ACC112 (cell line): Measurements from ENCODE around the gene RPTN.

Source experiments
- H2AFZ ChIP-seq: fragments of 200-600 bp; sonication (generic); one replicate; pipeline ENCODE4 v1.6.0; 2017; ENCODE audit warnings: antibody characterized with exemption, low read length; ENCODE audit not compliant: unreplicated experiment
- H3K27ac ChIP-seq: fragments of 200-600 bp; sonication (generic); 2 replicates; pipeline ENCODE4 v1.5.1; 2014; ENCODE audit warnings: low read depth, mild to moderate bottlenecking, antibody characterized with exemption, low read length, moderate library complexity
- H3K27me3 ChIP-seq: fragments of 200-600 bp; sonication (generic); 2 replicates; pipeline ENCODE4 v1.6.1; 2014; ENCODE audit warnings: mild to moderate bottlenecking, antibody characterized with exemption, low read length, moderate library complexity, mixed read lengths; ENCODE audit not compliant: insufficient read depth
- H3K36me3 ChIP-seq: fragments of 200-600 bp; sonication (generic); 2 replicates; pipeline ENCODE4 v1.6.1; 2016; ENCODE audit warnings: mild to moderate bottlenecking, antibody characterized with exemption, low read length, moderate library complexity, mixed read lengths; ENCODE audit not compliant: insufficient read depth
- H3K4me1 ChIP-seq: fragments of 200-600 bp; sonication (generic); one replicate; pipeline ENCODE4 v1.6.1; 2016; ENCODE audit warnings: low read length, mixed read lengths; ENCODE audit not compliant: insufficient read depth, unreplicated experiment, control insufficient read depth
- H3K4me3 ChIP-seq: fragments of 200-600 bp; sonication (generic); 2 replicates; pipeline ENCODE4 v1.5.1; 2014; ENCODE audit warnings: mild to moderate bottlenecking, low read depth, low read length
- H3K79me2 ChIP-seq: fragments of 200-600 bp; sonication (generic); one replicate; pipeline ENCODE4 v1.6.0; 2016; ENCODE audit warnings: low read length; ENCODE audit not compliant: control insufficient read depth, unreplicated experiment, insufficient read depth

Gene RPTN

DNA sequence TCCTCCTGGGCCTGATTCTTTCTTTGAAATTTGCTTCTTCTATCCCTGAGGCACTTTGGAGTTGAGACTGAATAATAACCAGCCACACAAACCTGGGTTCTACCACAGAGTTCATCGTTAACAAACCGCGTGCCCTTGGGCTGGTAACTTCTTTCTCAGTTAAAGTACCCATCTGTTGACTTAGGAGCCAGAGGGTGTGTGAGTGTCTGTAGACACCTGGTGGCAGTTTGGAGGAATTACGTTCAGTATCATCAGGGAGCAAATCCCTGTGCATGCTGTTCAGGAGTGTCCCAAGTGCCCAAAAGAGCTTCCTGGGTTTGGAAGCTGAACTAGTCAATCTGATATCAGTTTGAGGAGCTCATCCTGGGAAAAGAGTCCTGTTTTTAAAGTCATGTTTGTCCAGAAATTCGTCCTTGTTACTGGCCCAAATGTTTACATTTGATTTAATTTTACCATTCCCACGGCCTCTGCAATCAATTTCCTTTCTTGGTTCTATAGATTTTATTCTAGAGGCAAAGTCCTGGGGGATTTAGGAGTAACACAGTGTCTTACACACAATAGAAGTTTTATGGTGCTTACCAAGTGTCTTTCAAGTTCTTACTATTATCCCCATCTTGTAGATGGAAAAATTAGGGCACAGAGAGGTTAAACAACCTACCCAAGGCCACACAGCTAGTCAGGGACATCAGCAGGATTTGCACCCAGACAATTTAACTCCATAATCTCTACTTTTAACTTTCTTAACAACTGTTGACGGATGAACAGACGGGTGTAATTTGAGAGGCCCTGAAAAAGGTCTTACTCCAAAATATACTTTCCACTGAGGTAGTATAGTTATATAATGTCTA, 26.7 kb upstream of the RPTN start:
- no peaks in the 10 kb centered on the region for H3K79me2 ChIP-seq
- H3K27ac ChIP-seq, result no peak overlapping the region
- H3K27me3 ChIP-seq, result no peaks in the 10 kb centered on the region
- H3K4me1 ChIP-seq, result peaks cover 40% of the 10 kb centered on the region
- H3K36me3 ChIP-seq, result no peaks in the 10 kb centered on the region
- no peak overlapping the region for H3K4me3 ChIP-seq
- H2AFZ ChIP-seq, result no peak overlapping the region

- H3K27ac ChIP-seq, result peak overlapping the region; percentile 92
- H3K4me3 ChIP-seq, result peak overlapping the region; percentile 4; the same call in 1 of the 2 replicates
- H2AFZ ChIP-seq, result peak overlapping the region; percentile 72
- H3K79me2 ChIP-seq, result no peaks in the 10 kb centered on the region
- H3K27me3 ChIP-seq, result no peaks in the 10 kb centered on the region
- H3K36me3 ChIP-seq, result no peaks in the 10 kb centered on the region
- peaks cover 45% of the 10 kb centered on the region for H3K4me1 ChIP-seq
These were observed 23.9 kb upstream of the RPTN start for GRCh38 chr1:152182944-152183361.

DNA sequence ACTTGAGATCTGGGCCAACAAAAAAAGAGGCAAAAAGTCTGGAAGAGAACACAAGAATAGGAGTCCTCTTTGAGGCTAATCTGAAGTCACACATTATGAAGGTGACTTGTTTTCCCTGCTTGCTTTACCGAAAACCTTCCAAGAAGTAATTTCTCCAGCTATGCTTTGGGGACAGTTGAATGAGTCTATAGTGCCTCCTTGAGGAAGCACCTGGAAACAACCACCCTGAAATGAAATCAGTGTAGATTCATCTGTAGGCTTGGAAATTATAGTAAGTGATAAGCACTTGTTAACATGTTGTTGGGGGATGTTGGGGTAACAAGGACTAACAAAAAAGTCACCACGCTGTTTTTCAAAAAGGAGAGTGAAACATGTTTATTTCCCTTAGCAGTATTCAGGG, 23.4 kb upstream of the RPTN start:
- Histone ChIP-seq H3K36me3 (no peaks in the 10 kb centered on the region), H3K4me3 (0 out of 2 replicates have a peak overlapping the region, but pooled peaks have one; percentile 4), H3K4me1 (peaks cover 45% of the 10 kb centered on the region), H3K27ac (peak overlapping the region; percentile 92), H3K27me3 (no peaks in the 10 kb centered on the region), H3K79me2 (no peaks in the 10 kb centered on the region), H2AFZ (peak overlapping the region; percentile 72)

DNA sequence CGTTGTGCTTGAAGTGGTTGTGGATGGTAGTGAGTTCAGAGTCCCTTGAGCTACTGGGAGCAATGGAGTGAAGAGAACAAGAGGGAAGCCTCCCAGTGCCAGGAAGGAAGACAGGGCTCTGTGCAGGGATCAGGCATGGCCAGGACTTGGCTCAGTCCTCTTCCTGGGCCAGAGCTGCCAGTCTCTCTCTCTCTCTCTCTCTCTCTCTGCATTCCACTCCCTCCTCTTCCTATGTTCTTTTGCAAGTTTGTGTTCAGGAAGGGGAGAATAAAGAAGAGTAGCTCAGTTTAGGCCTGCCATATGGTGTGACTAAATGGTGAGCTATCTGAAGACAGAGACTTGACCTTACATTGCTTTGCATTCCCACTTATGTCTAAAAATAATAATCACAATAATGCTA, 20.5 kb upstream of the RPTN start:
- Histone ChIP-seq H3K27me3 (no peaks in the 10 kb centered on the region), H3K36me3 (no peaks in the 10 kb centered on the region), H2AFZ (no peak overlapping the region), H3K4me1 (peaks cover 41% of the 10 kb centered on the region), H3K4me3 (no peak overlapping the region), H3K27ac (no peak overlapping the region), H3K79me2 (no peaks in the 10 kb centered on the region)

DNA sequence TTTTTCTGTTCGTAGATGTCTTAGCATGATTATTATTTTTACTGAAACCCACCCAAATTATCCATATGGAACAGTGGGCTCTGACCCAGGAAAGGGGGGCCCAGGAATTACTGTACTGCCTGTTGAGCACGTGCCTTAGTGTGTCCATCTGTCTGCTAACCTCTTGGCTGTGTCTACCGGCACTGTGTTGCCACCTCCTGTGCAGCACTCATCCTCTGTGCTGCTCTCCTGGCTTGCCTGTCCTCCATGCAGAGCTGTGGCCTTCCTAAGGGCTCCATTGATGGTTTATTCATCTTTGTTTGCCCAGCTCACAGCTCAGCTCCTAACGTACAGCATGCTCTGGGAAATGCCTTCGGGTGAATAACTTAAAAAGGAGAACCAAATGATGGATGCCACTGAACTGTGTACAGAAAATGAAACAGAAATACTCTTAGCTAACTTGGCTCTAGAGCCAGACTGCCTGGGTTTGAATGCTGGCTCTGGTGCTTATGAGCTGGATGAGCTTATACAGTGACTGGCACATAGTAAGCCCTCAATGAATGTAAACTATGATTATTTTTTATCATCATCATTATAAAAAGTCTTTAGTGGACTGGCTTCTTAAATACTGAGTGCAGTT, 11.4 kb upstream of the RPTN start:
- no peaks in the 10 kb centered on the region for H3K27me3 ChIP-seq
- H3K4me1 ChIP-seq, result peaks cover 26% of the 10 kb centered on the region
- no peak overlapping the region for H3K27ac ChIP-seq
- no peaks in the 10 kb centered on the region for H3K36me3 ChIP-seq
- no peak overlapping the region for H2AFZ ChIP-seq
- H3K4me3 ChIP-seq, result no peak overlapping the region
- H3K79me2 ChIP-seq, result no peaks in the 10 kb centered on the region

DNA sequence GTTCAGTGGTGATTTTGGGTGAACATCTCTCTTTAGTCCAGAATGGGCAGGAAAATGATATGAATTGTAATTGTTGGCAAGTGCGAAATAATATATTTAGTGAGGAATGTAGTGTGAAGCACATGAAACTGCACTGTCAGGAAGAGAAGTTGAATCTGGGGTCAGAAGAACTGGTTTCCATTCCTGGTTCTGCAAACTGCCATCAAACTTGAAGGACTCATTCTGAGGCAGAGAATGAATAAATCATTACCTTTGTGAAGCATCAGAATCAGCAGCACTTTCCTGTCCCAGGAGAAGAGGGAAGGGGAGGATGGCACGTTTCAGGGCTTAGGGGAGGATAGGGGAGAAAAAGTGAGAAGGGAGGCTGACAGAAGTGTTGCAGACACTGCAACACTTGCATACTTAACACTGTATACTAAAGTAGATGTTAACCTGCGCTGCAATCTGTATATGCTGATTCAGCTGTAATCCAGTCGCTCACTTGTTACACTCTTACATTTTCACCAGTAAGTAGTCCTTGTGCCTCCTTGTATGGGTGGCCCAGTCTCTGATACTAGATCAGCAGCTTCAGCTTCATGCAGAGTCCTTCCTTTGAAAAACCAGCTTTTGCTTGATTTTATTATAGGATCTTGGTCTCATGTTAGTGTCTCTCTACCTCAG, 10.5 kb upstream of the RPTN start:
- no peak overlapping the region; the same call in 1 of the 2 replicates for H3K27ac ChIP-seq
- no peaks in the 10 kb centered on the region for H3K36me3 ChIP-seq
- peaks cover 32% of the 10 kb centered on the region for H3K4me1 ChIP-seq
- H3K4me3 ChIP-seq, result no peak overlapping the region
- no peak overlapping the region for H2AFZ ChIP-seq
- H3K79me2 ChIP-seq, result no peaks in the 10 kb centered on the region
- H3K27me3 ChIP-seq, result no peaks in the 10 kb centered on the region

GRCh38 chr1:152168535-152168868, 9.5 kb upstream of the RPTN start:
- H3K4me1 ChIP-seq, result peaks cover 38% of the 10 kb centered on the region
- no peaks in the 10 kb centered on the region for H3K36me3 ChIP-seq
- H3K79me2 ChIP-seq, result no peaks in the 10 kb centered on the region
- no peak overlapping the region for H3K4me3 ChIP-seq
- no peak overlapping the region for H2AFZ ChIP-seq
- peak overlapping the region; percentile 69 for H3K27ac ChIP-seq
- H3K27me3 ChIP-seq, result no peaks in the 10 kb centered on the region

- no peaks in the 10 kb centered on the region for H3K27me3 ChIP-seq
- H3K4me1 ChIP-seq, result peaks cover 43% of the 10 kb centered on the region
- H3K27ac ChIP-seq, result peak overlapping the region; percentile 72
- H3K36me3 ChIP-seq, result no peaks in the 10 kb centered on the region
- no peak overlapping the region for H3K4me3 ChIP-seq
- no peak overlapping the region for H2AFZ ChIP-seq
- H3K79me2 ChIP-seq, result no peaks in the 10 kb centered on the region
These were observed 9.0 kb upstream of the RPTN start for GRCh38 chr1:152167835-152168534.

- Histone ChIP-seq H3K4me3 (no peak overlapping the region), H2AFZ (no peak overlapping the region), H3K36me3 (no peaks in the 10 kb centered on the region), H3K27ac (peak overlapping the region; percentile 72; the same call in 1 of the 2 replicates), H3K79me2 (no peaks in the 10 kb centered on the region), H3K4me1 (peaks cover 52% of the 10 kb centered on the region), H3K27me3 (no peaks in the 10 kb centered on the region)
These were observed 7.9 kb upstream of the RPTN start for GRCh38 chr1:152166966-152167365.

DNA sequence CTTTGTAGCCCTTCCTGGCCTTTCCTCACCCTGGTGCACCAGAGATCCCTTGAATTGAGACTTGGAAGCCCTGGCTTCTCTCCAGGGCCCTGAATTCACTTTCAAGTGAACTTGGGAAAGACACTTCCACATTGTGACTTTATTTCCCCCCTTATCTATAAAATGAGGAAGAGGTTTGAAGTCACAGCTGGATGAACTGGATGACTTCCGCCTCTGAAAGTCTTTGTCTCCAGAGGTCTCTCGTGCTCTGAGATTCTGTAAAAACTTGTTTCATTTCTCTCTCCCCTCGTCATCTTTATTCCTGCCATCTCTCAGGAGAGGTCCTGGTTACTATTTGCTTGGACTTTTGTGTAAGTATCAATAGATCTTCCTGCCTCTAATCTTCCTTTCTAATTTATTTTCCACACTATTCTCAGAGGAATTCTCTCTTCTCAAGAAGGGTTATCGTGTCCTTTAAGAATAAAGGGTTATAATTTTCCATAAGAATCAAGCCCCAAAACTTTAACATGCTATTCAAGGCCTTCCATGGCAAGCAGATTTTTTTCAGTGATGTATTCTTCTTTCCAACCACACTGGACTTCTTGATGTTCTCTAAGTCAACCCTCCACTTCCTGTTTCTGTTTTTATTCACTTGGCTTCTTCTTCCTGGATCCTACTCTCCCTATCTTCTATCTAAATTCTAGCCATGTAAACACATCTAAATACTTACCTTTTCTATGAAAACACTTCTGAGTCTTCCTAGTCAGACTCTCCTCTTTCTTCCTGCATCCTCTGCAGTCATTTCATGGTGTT, 6.5 kb upstream of the RPTN start:
- no peaks in the 10 kb centered on the region for H3K36me3 ChIP-seq
- H3K4me3 ChIP-seq, result no peak overlapping the region
- peaks cover 54% of the 10 kb centered on the region for H3K4me1 ChIP-seq
- H3K27ac ChIP-seq, result no peak overlapping the region
- H3K79me2 ChIP-seq, result no peaks in the 10 kb centered on the region
- peak overlapping the region; percentile 18 for H2AFZ ChIP-seq
- H3K27me3 ChIP-seq, result no peaks in the 10 kb centered on the region
